HK-2 (cell line): ENCODE measurements around the gene KRT85.

Experiments used
- DNase-seq: peaks from one replicate; pipeline ENCODE4 v3.0.0-alpha.2; 2018; ENCODE audit not compliant: unreplicated experiment

KRT85 gene

DNA sequence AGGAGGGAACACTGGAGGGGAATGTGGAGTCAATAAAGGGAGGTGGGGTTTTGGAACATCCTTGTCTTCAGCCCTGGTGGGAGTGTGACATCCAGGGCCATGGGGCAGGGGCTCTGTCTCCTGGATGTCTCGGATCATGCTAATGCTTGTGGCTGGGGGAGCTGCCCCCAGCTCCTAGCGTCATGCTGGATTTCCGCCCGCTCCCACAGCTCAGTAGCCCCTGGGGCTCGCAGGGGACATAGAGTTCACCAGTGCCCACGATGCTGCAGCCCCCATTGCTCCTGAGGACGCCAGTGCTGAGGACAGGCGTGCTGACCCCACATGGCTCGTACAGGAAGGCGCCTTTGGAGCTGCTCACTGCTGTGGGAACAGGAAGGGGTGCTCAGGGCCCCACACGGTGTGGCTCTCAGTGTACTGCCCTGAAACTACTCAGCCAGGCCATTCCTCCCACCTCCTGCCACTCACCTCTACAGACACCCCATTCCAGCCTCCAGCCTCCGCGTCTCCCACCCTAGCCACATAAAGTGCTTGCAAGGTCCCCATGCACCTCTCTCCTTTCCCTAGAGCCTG is 27.6 kb upstream of the KRT85 start:
- no peak for DNase-seq

GRCh38 chr12:52392465-52393007 is 25.3 kb upstream of the KRT85 start:
- no peak for DNase-seq

GRCh38 chr12:52391618-52392002 is 24.3 kb upstream of the KRT85 start:
- DNase-seq, result peak; percentile 42

GRCh38 chr12:52390739-52391617 is 23.7 kb upstream of the KRT85 start:
- peak; percentile 22 for DNase-seq

- DNase-seq, result no peak
These were observed 22.3 kb upstream of the KRT85 start for GRCh38 chr12:52389313-52390207.

- DNase-seq, result no peak
These were observed 20.6 kb upstream of the KRT85 start for GRCh38 chr12:52387859-52388258.

GRCh38 chr12:52385226-52385702 is 18.0 kb upstream of the KRT85 start, which contains the start of gene KRT84:
Gene KRT84, minus strand, starts transcription at chr12:52385652. Its CDS starts 67 bp downstream, at chr12:52385585.
- DNase-seq, result no peak

DNA sequence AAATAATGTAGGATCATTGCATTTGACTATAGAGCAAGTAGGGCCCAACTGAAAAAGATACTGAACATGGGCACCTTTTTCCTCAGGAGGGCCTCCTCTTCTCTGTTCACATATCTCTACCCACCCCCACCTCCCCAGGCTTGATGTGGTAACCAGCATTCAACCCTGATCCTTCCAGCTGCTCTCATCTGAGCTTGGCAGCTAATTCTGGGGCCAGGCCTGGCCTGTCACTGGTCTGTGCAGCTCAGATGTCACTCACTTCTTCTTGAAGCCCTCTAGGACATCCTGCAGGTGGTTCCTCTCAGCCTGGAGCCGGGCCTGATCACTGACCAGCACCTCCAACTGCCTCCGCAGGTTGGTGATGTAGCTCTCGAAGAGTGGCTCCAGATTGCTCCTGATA is 16.1 kb upstream of the KRT85 start:
- no peak for DNase-seq

- no peak for DNase-seq
These were observed 15.6 kb upstream of the KRT85 start for GRCh38 chr12:52382854-52383253.

DNA sequence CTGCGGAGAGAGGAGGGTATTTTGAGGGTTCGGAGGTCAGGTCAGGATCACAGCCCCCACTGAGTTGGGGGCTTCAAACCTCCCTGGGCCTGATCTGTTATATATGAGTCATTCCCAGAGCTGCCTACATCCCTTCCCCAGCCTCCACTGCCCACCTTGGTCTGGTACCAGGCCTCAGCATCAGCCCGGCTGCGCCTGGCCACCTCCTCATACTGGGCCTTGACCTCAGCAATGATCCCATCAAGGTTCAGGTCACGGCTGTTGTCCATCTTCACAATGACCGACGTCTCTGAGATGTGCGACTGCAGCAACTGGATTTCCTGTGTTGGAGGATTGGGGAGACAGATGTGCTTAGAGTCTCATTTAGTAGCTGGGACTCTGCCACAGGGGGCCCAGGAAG is 13.9 kb upstream of the KRT85 start:
- no peak for DNase-seq

- DNase-seq, result peak; percentile 26
These were observed 13.0 kb upstream of the KRT85 start for GRCh38 chr12:52380271-52380694.

DNA sequence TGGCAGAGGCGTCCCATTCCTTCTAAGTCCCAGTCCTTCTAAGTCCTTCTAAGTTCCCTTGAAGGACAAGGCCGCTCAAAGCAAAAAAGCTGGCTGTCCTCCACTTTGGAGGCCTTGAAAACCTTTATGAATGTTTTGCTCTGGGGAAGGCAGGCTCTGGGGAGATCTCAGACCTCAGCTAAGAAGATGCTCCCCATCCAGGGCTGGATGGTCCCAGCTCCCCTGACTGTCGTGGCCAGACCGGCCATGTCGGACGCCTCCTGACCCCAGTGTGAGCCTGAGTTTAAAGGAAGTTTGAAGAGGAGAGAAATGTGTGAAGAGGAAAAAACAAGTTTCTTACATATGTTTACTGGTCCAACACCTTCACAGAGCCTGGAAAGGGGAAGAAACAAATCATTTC is 12.3 kb upstream of the KRT85 start:
- DNase-seq, result no peak

- DNase-seq, result no peak
These were observed 10.8 kb upstream of the KRT85 start for GRCh38 chr12:52378091-52378490.

- no peak for DNase-seq
These were observed 10.0 kb upstream of the KRT85 start for GRCh38 chr12:52377266-52377665.

GRCh38 chr12:52372216-52373154 is 5.2 kb upstream of the KRT85 start:
- peak; percentile 68 for DNase-seq

GRCh38 chr12:52371716-52372115 is 4.4 kb upstream of the KRT85 start:
- no peak for DNase-seq

DNA sequence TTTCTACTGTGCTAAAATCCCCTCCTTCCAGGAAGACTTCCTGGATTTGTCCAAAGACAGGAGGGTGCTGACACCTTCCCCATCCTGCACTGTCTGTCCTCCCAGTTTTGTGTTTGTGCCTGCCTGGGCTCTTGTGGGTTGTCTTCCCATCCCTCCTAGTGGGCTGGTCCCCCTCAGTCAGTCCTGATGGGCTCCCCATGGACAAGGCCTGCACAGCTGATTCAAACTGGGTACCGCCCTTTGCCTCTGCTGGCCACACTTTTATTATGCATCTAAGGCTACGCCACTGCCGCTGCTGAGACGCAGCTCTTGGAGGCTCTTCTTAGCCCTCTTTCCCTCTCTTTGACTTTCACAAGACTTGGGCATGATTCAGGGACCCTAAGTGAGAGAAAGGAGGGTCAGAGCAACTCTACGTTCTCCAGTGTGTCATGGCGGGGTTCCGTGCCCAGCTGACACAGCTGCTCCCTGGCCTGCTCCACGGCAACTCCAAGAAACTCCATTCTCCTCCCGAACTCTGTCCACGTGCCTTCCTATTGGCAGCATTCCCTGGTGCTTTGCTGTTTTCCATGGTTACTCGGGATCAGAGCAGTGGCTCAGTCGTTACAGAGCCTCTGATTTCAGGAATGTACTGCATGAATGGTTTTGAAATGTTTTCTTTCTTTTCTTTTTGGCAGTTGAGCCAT is 3.8 kb upstream of the KRT85 start:
- DNase-seq, result no peak

DNA sequence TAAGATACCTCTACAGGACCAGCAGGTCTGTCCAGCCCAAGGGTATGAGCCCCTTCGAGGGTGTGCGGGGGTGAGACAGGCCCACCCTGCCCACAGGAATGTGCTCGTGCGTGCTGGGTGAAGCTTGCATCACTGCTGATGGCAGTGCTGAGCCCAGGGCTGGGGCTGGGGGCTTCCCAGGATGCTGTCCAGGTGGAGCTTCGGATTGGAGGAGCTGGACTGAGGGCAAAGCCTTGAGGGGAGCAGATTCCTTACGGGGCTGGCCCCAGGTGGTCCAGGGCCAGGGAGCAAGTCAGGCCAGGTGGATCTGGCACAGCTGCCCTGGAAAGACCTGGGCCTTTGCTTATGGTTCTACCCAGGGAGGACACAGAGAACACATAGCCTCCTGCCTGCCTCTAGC is 2.5 kb upstream of the KRT85 start:
- no peak for DNase-seq

DNA sequence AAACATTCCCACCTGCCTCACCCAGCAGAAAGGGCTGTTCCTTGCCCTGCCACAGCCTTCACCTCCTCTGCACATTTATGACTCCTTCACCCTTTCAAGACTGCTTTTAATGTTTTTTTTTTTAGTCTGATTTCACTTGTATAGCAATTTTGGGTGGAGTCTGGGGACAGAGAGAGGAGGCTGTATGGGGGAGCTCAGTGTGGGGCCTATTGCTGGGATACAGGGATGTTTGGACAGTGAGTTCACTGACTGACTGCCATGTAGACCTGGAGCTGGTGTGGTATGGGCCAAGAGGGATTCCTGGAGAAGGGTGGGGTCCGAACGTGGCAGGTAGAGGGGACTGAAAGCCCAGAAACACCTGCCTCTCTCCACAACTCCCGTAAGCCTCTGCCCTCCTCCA is 1.9 kb upstream of the KRT85 start:
- DNase-seq, result no peak

DNA sequence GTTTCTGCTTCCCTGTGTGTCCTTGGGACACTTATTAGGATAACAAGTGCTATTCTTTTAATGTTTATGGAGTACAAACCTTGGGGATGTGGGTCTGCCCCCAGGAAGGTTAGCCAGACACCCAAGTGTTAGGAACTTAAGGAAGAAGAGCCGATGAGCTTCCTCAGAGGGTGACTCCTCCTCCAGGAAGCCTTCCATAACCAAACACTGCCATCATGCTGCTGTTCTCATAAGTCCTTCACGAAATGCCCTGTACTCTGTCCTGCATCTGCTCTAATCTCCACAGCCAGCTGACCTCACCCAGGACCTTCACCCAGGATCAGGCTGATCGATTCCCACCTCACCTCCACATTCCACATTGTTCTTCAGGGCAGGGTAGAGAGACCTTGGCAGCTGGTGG is 1.2 kb upstream of the KRT85 start:
- DNase-seq, result no peak
